HepG2 (cell line): ENCODE measurements around the gene PARG.

ENCODE experiments used
- BHLHE40 ChIP-seq: IDR thresholded peaks from 2 replicates; pipeline ENCODE4 v1.6.1; 2011; ENCODE audit warnings: low read length, improper control_type of control experiment
- CTCF ChIP-seq: sonication (generic); formaldehyde crosslinking; IDR thresholded peaks from 2 replicates; pipeline ENCODE4 v1.5.0; 2020; ENCODE audit warnings: mild to moderate bottlenecking, missing genetic modification reagents, moderate library complexity
- TCF7L2 ChIP-seq: IDR thresholded peaks from 2 replicates; pipeline ENCODE4 v1.6.1; 2011; ENCODE audit warnings: mild to moderate bottlenecking, low read depth, low read length, moderate library complexity
- USF2 ChIP-seq, 2 experiments: sonication (generic) in 1 of 2; formaldehyde crosslinking in 1 of 2; IDR thresholded peaks; 2 replicates each; pipeline versions ENCODE4 v1.5.1 to v1.6.1; 2011 to 2020; ENCODE audit warnings: borderline replicate concordance in 1 of 2, low read depth in 1 of 2, low read length in 1 of 2, mild to moderate bottlenecking in 1 of 2, missing genetic modification reagents in 1 of 2, moderate library complexity in 1 of 2

GRCh38 chr10:49791100-49791499, 150.7 kb downstream of the PARG start:
- TF ChIP-seq TCF7L2 = no peak
- no peak for TF ChIP-seq BHLHE40
- no peak for TF ChIP-seq CTCF
- TF ChIP-seq USF2 (IDR thresholded peaks at IDR 0.05; ENCODE audit: low read depth, low read length) = no peak
- TF ChIP-seq USF2 (CRISPR knock-in tag; IDR thresholded peaks at IDR 0.05; ENCODE audit: borderline replicate concordance) = no peak
